ENCODE measurements around the gene ABCD2.
"Not testable (repeated sequence)": the region's sequence is repeated elsewhere in the genome, so short reads cannot be mapped to it uniquely, and the experiment has no call there.

The ABCD2 gene

GRCh38 chr12:39532448-39532847 is 87.2 kb downstream of the ABCD2 start:
- no peak for DNase-seq

- no peak for DNase-seq
Observed at GRCh38 chr12:39526974-39527373, 92.6 kb downstream of the ABCD2 start.

GRCh38 chr12:39522167-39522566 is 97.4 kb downstream of the ABCD2 start:
- not testable (repeated sequence) for DNase-seq

- no peak for DNase-seq
Observed at GRCh38 chr12:39510001-39510400, 109.6 kb downstream of the ABCD2 start.

GRCh38 chr12:39505554-39505953 is 114.0 kb downstream of the ABCD2 start:
- no peak for DNase-seq

GRCh38 chr12:39505023-39505422 is 114.6 kb downstream of the ABCD2 start:
- DNase-seq, result no peak

- DNase-seq, result no peak
Observed at GRCh38 chr12:39503439-39503838, 116.2 kb downstream of the ABCD2 start.

GRCh38 chr12:39502726-39503125 is 116.9 kb downstream of the ABCD2 start:
- DNase-seq, result no peak
